SU-DHL-6 (cell line): ENCODE data around the gene DLG4.
"Not testable (repeated sequence)": the region's sequence is repeated elsewhere in the genome, so short reads cannot be mapped to it uniquely, and the experiment has no call there.

ENCODE experiments used
- CTCF ChIP-seq: fragments of 200-600 bp; sonication (generic); IDR thresholded peaks from one replicate; pipeline ENCODE4 v1.5.1; 2017; ENCODE audit warnings: antibody characterized with exemption, mild to moderate bottlenecking, low read length, moderate library complexity; ENCODE audit not compliant: insufficient read depth, poor library complexity, severe bottlenecking
- EZH2phosphoT487 ChIP-seq: fragments of 200-600 bp; sonication (generic), shearing (Covaris generic); conservative IDR thresholded peaks from 2 replicates; pipeline ENCODE4 v1.6.1; 2018; ENCODE audit warnings: mild to moderate bottlenecking, antibody characterized with exemption, low read length, moderate library complexity, mixed read lengths

- not testable (repeated sequence) for TF ChIP-seq CTCF, EZH2phosphoT487
Observed at GRCh38 chr17:7169565-7169908, 50.1 kb downstream of the DLG4 start.
